ENCODE data around the gene CCDC43.

DNA sequence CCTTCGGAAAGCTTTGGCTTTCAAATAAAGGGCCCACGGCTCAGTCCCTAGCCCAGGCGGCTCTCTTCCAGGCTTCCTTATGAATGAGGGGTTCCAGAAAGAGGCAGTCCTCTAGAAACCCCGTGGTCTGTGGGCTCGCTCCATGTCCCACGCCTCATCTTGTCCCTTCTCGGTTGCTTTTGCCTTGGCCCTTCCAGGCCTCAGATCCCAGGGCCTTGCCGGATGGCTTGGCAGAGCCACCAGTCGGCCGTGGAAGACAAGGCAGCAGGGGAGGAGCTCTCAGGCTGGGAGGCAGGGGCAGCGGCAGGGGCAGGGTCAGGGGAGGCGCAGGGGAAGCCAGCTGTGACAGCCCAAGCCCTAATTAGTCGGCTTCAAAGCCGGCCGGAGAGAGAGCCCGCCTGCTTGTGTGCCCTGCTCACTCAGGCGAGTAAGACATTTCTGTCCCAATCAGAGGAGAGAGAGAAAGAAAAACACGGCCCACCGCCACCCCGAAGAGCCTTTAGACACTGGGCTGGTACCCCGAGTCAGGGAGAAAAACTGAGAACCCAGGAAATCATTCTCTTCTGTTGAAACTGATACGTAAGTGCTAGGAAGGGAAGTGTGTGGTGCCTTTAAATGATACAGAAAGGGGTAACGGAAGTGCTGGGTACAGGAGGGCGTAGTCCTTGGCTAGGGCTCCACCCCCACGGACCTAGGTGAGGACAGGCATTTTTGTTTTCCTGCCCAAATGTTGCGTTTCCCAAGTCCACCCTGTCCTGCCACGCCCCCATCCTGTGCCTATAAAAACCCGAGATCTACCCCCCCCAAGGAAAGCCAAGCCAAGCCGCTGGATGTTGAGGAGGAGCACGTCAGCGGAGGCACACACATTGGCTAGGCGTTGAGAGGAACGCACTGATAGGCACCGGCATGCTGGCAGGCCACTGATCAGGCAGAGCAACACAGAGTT lies 61.1 kb downstream of the CCDC43 start:
- TF ChIP-seq EZH2phosphoT487 (conservative IDR thresholded peaks at IDR 0.05; ENCODE audit: low read length), result no peak
- TF ChIP-seq, protein P1, sequence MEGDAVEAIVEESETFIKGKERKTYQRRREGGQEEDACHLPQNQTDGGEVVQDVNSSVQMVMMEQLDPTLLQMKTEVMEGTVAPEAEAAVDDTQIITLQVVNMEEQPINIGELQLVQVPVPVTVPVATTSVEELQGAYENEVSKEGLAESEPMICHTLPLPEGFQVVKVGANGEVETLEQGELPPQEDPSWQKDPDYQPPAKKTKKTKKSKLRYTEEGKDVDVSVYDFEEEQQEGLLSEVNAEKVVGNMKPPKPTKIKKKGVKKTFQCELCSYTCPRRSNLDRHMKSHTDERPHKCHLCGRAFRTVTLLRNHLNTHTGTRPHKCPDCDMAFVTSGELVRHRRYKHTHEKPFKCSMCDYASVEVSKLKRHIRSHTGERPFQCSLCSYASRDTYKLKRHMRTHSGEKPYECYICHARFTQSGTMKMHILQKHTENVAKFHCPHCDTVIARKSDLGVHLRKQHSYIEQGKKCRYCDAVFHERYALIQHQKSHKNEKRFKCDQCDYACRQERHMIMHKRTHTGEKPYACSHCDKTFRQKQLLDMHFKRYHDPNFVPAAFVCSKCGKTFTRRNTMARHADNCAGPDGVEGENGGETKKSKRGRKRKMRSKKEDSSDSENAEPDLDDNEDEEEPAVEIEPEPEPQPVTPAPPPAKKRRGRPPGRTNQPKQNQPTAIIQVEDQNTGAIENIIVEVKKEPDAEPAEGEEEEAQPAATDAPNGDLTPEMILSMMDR (IDR thresholded peaks at IDR 0.05; ENCODE audit: insufficient read depth, low read length, poor library complexity, severe bottlenecking), result no peak
